Spleen (tissue), 11 donors: ENCODE data around the gene EGFLAM. TPM values are rescaled to one million over a fixed set of nuclear protein-coding genes. Genes with fewer than 3 reads are reported as not detected.

Experiments used
- DNase-seq: peaks from one replicate; pipeline ENCODE4 v3.0.0-alpha.2; 2020
- H3K27ac ChIP-seq, 8 donors: fragments of 200-600 bp; sonication (generic) in 7 of 8; 1 replicate in 4 of 8; 2 replicates in 4 of 8; pipeline versions ENCODE4 v1.5.0 to v1.8.0; 2016 to 2021; ENCODE audit warnings: inconsistent platforms in 4 of 8, mild to moderate bottlenecking in 4 of 8, moderate library complexity in 1 of 8
- H3K27me3 ChIP-seq, 7 donors: fragments of 200-600 bp; sonication (generic) in 6 of 7; replicated peaks in 1 of 7; 1 replicate in 4 of 7; 2 replicates in 3 of 7; pipeline versions ENCODE4 v1.5.0 to v1.8.0; 2016 to 2021; ENCODE audit warnings: inconsistent platforms in 3 of 7, mild to moderate bottlenecking in 1 of 7
- H3K36me3 ChIP-seq, 6 donors: fragments of 200-600 bp; sonication (generic) in 5 of 6; 1 replicate in 4 of 6; 2 replicates in 2 of 6; pipeline versions ENCODE4 v1.5.0 to v1.8.0; 2016 to 2021; ENCODE audit warnings: inconsistent platforms in 2 of 6
- H3K4me1 ChIP-seq, 6 donors: fragments of 200-600 bp; sonication (generic) in 5 of 6; 1 replicate in 3 of 6; 2 replicates in 3 of 6; pipeline versions ENCODE4 v1.5.0 to v1.8.0; 2016 to 2021; ENCODE audit warnings: inconsistent platforms in 3 of 6
- H3K4me3 ChIP-seq, 8 donors: fragments of 200-600 bp; sonication (generic) in 7 of 8; 1 replicate in 4 of 8; 2 replicates in 4 of 8; pipeline versions ENCODE4 v1.5.0 to v1.8.0; 2016 to 2021; ENCODE audit warnings: inconsistent platforms in 4 of 8, mild to moderate bottlenecking in 4 of 8, moderate library complexity in 2 of 8
- H3K9me3 ChIP-seq, 8 donors: fragments of 200-600 bp; sonication (generic) in 7 of 8; 1 replicate in 4 of 8; 2 replicates in 4 of 8; pipeline versions ENCODE4 v1.5.0 to v1.8.0; 2016 to 2021; ENCODE audit warnings: inconsistent platforms in 4 of 8
- POLR2A ChIP-seq, 3 donors: fragments of 450-650 bp; IDR thresholded peaks; one replicate each; pipeline ENCODE4 v1.5.1; 2017; ENCODE audit warnings: antibody characterized with exemption in 3 of 3, mild to moderate bottlenecking in 1 of 3
- POLR2AphosphoS5 ChIP-seq, 3 donors: sonication (generic); formaldehyde crosslinking; IDR thresholded peaks; one replicate each; pipeline ENCODE4 v1.5.1; 2017; ENCODE audit warnings: antibody characterized with exemption in 3 of 3
- WGBS, 5 donors: extraction: QIAGEN DNeasy Blood & Tissue Kit in 3 of 5; methylation state at CpG; one replicate each; pipeline versions ENCODE4 v1.1.5 to v1.1.7; 2013 to 2018; 5-methylcytosine and 5-hydroxymethylcytosine counted together
- intact Hi-C: fragments of 100-400 bp; cut with DNase I; formaldehyde crosslinking; loops from one replicate; pipeline ENCODE4 v1.15.0; 2023; ENCODE audit warnings: low total_unique reads
- polyA plus RNA-seq, 3 donors: library from polyadenylated mRNA; stranded (reverse); fragments of 200-250 nt; gene quantifications; one replicate each; pipeline ENCODE4 v1.2.1, GENCODE V29; 2013
- total RNA-seq, 7 donors: library from RNA; depleted of rRNA in 3 of 7; stranded (reverse); fragments of >200 nt in 3 of 7; fragmentation: NEBNext Ultra II Directional in 4 of 7; extraction: Animal tissue kit (Norgen Biotek cat#: 25700) in 4 of 7; gene quantifications; one replicate each; pipeline versions ENCODE4 v1.1.0 to v1.2.1, GENCODE V29; 2016 to 2021
- TF ChIP-seq, protein P1 (sequence below), 11 experiments: fragments of 200-600 bp in 7 of 11; fragments of 450-650 bp in 4 of 11; sonication (generic) in 4 of 11; IDR thresholded peaks in 8 of 11; conservative IDR thresholded peaks in 3 of 11; 1 replicate in 7 of 11; 2 replicates in 4 of 11; pipeline versions ENCODE4 v1.4.0 to v1.8.0; 2016 to 2021; ENCODE audit warnings: antibody characterized with exemption in 11 of 11, inconsistent platforms in 4 of 11, mild to moderate bottlenecking in 1 of 11
- donor health status: healthy with polysubstance abuse.
- donor health status: DM: no; HTN: no; CAD: no; lungs with moderate emphysema.
- donor health status: DM: no; HTN: no; CAD: no.
- donor health status: Bipolar disorder and iron deficiency.
- donor health status: healthy.
- donor health status: DM: no; HTN: no; CAD: no.
- donor health status: DM: yes; HTN: yes; CAD: no.

Gene EGFLAM
- total and polyA plus RNA-seq, 10 donors = 6.0 to 16.8 (median 10.9) TPM

DNA sequence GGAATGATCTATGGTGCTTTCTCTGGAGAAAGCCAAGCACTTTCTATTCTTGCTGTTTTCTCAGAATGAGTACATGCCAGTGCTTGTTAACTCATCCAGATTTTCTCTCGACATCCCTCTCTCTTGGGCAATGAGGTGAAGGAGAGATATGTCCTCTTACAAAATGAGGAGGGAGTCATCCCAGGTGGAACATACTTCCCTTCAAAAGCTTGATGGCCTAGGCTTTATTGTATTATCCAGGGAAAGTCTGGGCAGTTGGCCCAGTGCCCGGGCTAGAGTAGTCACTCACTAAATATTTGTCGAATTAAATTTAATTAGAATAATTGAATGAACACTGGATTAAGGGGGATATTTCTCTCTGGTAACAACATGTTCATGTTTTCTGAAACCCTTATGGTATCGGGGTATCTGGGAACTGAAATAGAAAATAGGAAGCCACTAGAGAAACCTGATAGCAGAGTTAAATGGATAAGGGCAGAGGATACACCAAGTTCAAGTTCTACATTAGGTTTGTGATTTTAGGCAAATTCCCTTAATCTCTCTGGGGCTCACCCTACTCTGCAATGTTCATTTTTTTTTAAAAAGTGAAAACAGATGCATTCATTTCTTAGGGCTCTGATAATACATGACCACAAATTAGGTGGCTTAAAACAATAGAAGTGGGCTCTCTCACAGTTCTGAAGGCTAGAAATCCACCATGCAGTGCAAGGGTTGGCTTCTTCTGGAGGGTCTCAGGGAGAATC lies 198.5 kb downstream of the EGFLAM start:
- 81 to 89% (median 88%) methylated on average over 4 of the region's 4 CpGs for WGBS, 5 donors
- no peak overlapping the region for H3K27ac ChIP-seq
- H3K4me3 ChIP-seq = no peak overlapping the region
- DNase-seq = no peak
- TF ChIP-seq POLR2A (IDR thresholded peaks at IDR 0.05) (no peak), POLR2AphosphoS5 (IDR thresholded peaks at IDR 0.05) (no peak)
- TF ChIP-seq, protein P1, sequence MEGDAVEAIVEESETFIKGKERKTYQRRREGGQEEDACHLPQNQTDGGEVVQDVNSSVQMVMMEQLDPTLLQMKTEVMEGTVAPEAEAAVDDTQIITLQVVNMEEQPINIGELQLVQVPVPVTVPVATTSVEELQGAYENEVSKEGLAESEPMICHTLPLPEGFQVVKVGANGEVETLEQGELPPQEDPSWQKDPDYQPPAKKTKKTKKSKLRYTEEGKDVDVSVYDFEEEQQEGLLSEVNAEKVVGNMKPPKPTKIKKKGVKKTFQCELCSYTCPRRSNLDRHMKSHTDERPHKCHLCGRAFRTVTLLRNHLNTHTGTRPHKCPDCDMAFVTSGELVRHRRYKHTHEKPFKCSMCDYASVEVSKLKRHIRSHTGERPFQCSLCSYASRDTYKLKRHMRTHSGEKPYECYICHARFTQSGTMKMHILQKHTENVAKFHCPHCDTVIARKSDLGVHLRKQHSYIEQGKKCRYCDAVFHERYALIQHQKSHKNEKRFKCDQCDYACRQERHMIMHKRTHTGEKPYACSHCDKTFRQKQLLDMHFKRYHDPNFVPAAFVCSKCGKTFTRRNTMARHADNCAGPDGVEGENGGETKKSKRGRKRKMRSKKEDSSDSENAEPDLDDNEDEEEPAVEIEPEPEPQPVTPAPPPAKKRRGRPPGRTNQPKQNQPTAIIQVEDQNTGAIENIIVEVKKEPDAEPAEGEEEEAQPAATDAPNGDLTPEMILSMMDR (IDR thresholded peaks at IDR 0.05 in 8 of 11, conservative IDR thresholded peaks at IDR 0.05 in 3 of 11) = no peak
- peaks cover 0 to 15% (median 0%) of the 10 kb centered on the region in 6 donors for H3K36me3 ChIP-seq
- H3K27me3 ChIP-seq = peaks cover 0 to 94% (median 0%) of the 10 kb centered on the region in 7 donors
- peaks cover 7 to 32% (median 16%) of the 10 kb centered on the region in 6 donors for H3K4me1 ChIP-seq
- intact Hi-C loops = no loop called here
- no peaks in the 10 kb centered on the region for H3K9me3 ChIP-seq

DNA sequence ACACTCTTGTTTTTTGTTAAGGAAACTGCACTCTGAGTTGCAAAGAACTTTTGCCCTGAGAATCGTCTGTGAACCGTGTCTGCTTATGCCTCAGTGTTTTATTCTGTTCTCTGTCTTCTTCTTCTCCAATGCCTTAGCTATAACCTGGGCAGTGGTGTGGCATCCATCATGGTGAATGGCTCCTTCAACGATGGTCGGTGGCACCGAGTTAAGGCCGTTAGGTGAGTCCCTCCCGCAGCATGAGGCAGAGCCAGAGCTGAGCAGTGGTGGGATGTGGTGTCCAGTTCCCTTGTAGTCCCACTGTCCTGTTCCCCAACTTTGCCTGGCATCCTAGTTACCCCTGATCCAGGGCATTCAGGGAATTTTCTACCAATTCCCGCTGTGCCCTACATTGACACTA lies 199.8 kb downstream of the EGFLAM start:
- peaks cover 0 to 95% (median 2%) of the 10 kb centered on the region in 7 donors for H3K27me3 ChIP-seq
- H3K9me3 ChIP-seq = no peaks in the 10 kb centered on the region
- H3K36me3 ChIP-seq = peaks cover 0 to 15% (median 0%) of the 10 kb centered on the region in 6 donors
- DNase-seq = no peak
- H3K27ac ChIP-seq = no peak overlapping the region
- peaks cover 5 to 25% (median 14%) of the 10 kb centered on the region in 6 donors for H3K4me1 ChIP-seq
- H3K4me3 ChIP-seq = no peak overlapping the region
- intact Hi-C loops = no loop called here
- TF ChIP-seq POLR2A (IDR thresholded peaks at IDR 0.05) (no peak), POLR2AphosphoS5 (IDR thresholded peaks at IDR 0.05) (no peak)
- TF ChIP-seq, protein P1 (IDR thresholded peaks at IDR 0.05 in 8 of 11, conservative IDR thresholded peaks at IDR 0.05 in 3 of 11) = no peak
- WGBS, 5 donors = 92 to 96% (median 95%) methylated on average over 8 of the region's 8 CpGs

DNA sequence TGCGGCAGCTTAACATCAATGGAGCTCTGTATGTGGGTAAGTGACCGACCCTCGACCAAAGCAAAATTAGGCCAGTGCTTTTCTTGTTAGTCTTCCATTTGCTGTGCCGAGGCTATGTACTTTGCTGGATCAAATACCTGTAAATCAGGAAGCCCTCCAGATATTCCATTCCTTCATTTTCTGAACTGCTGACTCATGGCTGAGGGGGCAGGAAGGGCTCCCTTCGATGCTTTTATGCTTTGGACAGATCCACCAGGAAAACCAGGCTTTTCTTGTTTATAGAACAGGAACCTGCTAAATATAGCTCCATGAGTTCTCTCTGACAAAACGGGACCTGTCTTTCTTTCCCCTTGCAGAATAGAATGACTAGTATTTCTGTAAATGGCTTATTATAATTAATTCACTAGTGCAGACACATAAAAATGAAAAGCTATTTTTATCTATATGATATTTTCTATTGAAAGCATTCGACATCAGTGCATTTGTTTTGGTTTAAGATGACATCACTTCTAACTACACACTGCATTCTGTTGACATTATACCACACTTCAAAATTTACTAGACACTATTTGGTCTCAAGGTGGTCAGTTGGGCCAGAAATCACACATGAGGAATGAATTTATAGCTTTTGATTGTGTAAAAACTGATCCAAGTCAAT lies 204.7 kb downstream of the EGFLAM start:
- no peak for DNase-seq
- 46 to 59% (median 57%) methylated on average over 7 of the region's 7 CpGs for WGBS, 5 donors
- intact Hi-C loops = no loop called here
- Histone ChIP-seq H3K27me3 (peaks cover 0 to 99% (median 8%) of the 10 kb centered on the region in 7 donors), H3K27ac (peak overlapping the region in 7 of 8 donors; percentile 33 to 93 (median 81)), H3K36me3 (peaks cover 0 to 15% (median 0%) of the 10 kb centered on the region in 6 donors), H3K9me3 (no peaks in the 10 kb centered on the region), H3K4me3 (no peak overlapping the region), H3K4me1 (peaks cover 0 to 49% (median 26%) of the 10 kb centered on the region in 6 donors)
- TF ChIP-seq POLR2A (IDR thresholded peaks at IDR 0.05) = no peak
- no peak for TF ChIP-seq POLR2AphosphoS5 (IDR thresholded peaks at IDR 0.05)
- TF ChIP-seq, protein P1 (IDR thresholded peaks at IDR 0.05 in 8 of 11, conservative IDR thresholded peaks at IDR 0.05 in 3 of 11) = no peak
